Measurements from ENCODE around the gene ABCB10.
"Not testable (repeated sequence)": the region's sequence is repeated elsewhere in the genome, so short reads cannot be mapped to it uniquely, and the experiment has no call there.

ABCB10 gene

DNA sequence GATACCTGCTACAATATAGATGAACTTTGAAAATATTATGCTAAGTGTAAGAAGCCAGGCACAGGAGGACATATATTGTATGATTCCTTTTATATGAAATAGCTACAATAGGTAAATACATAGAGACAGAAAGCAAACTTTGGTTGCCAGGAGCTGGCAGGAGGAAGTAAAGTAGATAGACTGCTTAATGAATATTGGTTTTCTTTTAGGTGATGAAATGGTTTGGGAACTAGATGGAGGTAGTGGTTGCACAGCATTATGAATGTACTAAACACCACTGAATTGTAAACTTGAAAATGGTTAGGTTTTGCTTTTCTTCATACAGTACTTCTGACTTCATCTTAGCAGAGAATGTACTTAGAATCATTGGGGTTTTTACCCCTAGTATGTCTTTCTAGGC, 21.5 kb downstream of the ABCB10 start:
- Histone ChIP-seq H3K36me3 (ENCODE audit: control insufficient read depth in 2 of 2, insufficient read depth in 2 of 2, low read length in 2 of 2) (peaks cover 28 to 36% of the 10 kb centered on the region in 2 donors), H3K9ac (ENCODE audit: low read length in 2 of 2) (no peak overlapping the region), H3K9me3 (ENCODE audit: control insufficient read depth in 2 of 2, low read length in 2 of 2) (no peaks in the 10 kb centered on the region), H3K4me3 (ENCODE audit: low read length in 2 of 2) (no peak overlapping the region), H3K27ac (ENCODE audit: low read length) (no peak overlapping the region), H3K4me1 (ENCODE audit: control insufficient read depth, insufficient read depth, low read length) (no peaks in the 10 kb centered on the region), H3K27me3 (ENCODE audit: control insufficient read depth in 1 of 2, insufficient read depth in 2 of 2, low read length in 2 of 2) (no peaks in the 10 kb centered on the region)

DNA sequence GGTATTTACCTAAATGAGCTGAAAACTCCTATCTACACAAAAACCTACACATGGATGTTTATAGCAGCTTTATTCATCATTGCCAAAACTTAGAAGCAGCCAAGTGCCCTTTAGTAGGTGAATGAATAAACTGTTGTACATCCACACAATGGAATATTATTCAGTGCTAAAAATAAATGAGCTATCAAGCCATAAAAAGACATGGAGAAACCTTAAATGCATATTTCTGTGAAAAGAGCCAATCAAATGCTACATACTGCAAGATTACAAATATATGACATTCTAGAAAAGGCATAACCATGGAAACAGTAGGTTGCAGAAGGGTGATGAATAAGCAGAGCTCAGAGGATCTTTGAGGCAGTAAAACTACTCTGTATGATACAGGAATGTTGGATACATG, 23.3 kb downstream of the ABCB10 start:
- no peak overlapping the region for H3K4me3 ChIP-seq (ENCODE audit: low read length in 2 of 2)
- no peaks in the 10 kb centered on the region for H3K27me3 ChIP-seq (ENCODE audit: control insufficient read depth in 1 of 2, insufficient read depth in 2 of 2, low read length in 2 of 2)
- no peak overlapping the region for H3K27ac ChIP-seq (ENCODE audit: low read length)
- peaks cover 37 to 38% of the 10 kb centered on the region in 2 donors for H3K36me3 ChIP-seq (ENCODE audit: control insufficient read depth in 2 of 2, insufficient read depth in 2 of 2, low read length in 2 of 2)
- H3K4me1 ChIP-seq (ENCODE audit: control insufficient read depth, insufficient read depth, low read length): no peaks in the 10 kb centered on the region
- H3K9ac ChIP-seq (ENCODE audit: low read length in 2 of 2): no peak overlapping the region
- H3K9me3 ChIP-seq (ENCODE audit: control insufficient read depth in 2 of 2, low read length in 2 of 2): no peaks in the 10 kb centered on the region

DNA sequence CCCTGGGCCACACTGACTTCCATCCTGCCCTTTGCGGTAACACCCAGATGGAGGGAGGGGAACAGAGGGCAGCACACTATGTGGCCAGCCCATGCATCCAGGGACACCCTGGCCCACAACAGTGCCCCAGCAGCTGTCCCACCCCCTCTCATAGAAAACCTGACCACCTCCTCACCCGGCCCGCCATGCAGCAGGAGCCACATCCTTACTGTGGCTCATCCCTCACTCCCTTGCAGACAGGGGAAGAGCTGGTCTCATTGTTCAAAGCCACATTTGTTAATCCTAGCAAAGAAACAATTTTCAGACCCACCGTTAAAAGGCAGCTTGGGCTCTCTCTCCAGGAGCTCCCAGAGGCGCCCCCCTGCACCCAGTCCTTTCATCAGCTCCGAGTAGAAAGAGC, 27.2 kb downstream of the ABCB10 start:
- no peak overlapping the region for H3K9ac ChIP-seq (ENCODE audit: low read length in 2 of 2)
- H3K9me3 ChIP-seq (ENCODE audit: control insufficient read depth in 2 of 2, low read length in 2 of 2): no peaks in the 10 kb centered on the region
- no peaks in the 10 kb centered on the region for H3K4me1 ChIP-seq (ENCODE audit: control insufficient read depth, insufficient read depth, low read length)
- H3K36me3 ChIP-seq (ENCODE audit: control insufficient read depth in 2 of 2, insufficient read depth in 2 of 2, low read length in 2 of 2): peaks cover 29 to 34% of the 10 kb centered on the region in 2 donors
- no peak overlapping the region for H3K27ac ChIP-seq (ENCODE audit: low read length)
- H3K4me3 ChIP-seq (ENCODE audit: low read length in 2 of 2): no peak overlapping the region
- H3K27me3 ChIP-seq (ENCODE audit: control insufficient read depth in 1 of 2, insufficient read depth in 2 of 2, low read length in 2 of 2): no peaks in the 10 kb centered on the region

DNA sequence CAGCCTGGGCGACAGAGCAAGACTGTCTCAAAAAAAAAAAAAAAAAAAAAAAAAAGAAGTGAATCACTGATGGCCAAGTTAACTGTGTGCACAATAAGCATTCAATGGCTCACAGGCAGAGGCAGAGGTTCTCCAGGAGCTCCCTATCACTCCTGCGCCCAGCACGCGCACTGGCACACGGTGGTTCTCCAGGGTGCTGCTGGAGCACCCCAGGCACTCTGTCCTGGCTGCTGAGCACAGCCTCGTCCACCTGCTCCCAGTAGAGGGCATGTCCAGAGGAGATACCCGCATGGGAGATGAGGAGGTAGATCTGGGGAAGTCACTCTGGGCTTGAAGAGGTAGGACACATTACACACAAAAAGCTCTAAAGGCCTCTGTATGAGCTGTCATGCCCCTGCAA, 28.9 kb downstream of the ABCB10 start:
- H3K27me3 ChIP-seq (ENCODE audit: control insufficient read depth in 1 of 2, insufficient read depth in 2 of 2, low read length in 2 of 2): no peaks in the 10 kb centered on the region
- no peaks in the 10 kb centered on the region for H3K4me1 ChIP-seq (ENCODE audit: control insufficient read depth, insufficient read depth, low read length)
- H3K9ac ChIP-seq (ENCODE audit: low read length in 2 of 2): no peak overlapping the region
- no peak overlapping the region for H3K27ac ChIP-seq (ENCODE audit: low read length)
- H3K4me3 ChIP-seq (ENCODE audit: low read length in 2 of 2): no peak overlapping the region
- peaks cover 34 to 39% of the 10 kb centered on the region in 2 donors for H3K36me3 ChIP-seq (ENCODE audit: control insufficient read depth in 2 of 2, insufficient read depth in 2 of 2, low read length in 2 of 2)
- H3K9me3 ChIP-seq (ENCODE audit: control insufficient read depth in 2 of 2, low read length in 2 of 2): no peaks in the 10 kb centered on the region

DNA sequence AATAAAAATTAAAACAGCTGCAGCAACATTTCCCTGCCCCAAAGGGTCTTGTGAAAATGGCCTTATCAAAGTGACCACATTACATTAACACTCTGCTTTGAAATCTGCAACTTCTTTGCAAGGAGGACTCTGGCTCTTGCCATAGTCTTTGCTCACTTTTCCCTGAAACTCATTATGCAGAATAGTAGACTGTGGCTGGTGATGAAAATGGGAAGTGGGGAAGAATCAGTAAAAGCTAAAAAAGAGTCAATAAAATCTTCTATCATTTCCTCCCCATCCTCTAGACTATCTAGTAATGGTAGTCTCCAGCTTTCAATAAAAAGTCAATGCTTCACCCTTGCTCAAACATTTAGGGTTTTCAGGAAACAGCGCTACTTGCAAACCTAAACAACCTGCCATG, 31.8 kb downstream of the ABCB10 start:
- Histone ChIP-seq H3K9me3 (ENCODE audit: control insufficient read depth in 2 of 2, low read length in 2 of 2) (no peaks in the 10 kb centered on the region), H3K4me1 (ENCODE audit: control insufficient read depth, insufficient read depth, low read length) (peaks cover 7% of the 10 kb centered on the region), H3K4me3 (ENCODE audit: low read length in 2 of 2) (no peak overlapping the region), H3K27ac (ENCODE audit: low read length) (peak overlapping the region; percentile 2), H3K36me3 (ENCODE audit: control insufficient read depth in 2 of 2, insufficient read depth in 2 of 2, low read length in 2 of 2) (peaks cover 46 to 54% of the 10 kb centered on the region in 2 donors), H3K9ac (ENCODE audit: low read length in 2 of 2) (no peak overlapping the region), H3K27me3 (ENCODE audit: control insufficient read depth in 1 of 2, insufficient read depth in 2 of 2, low read length in 2 of 2) (no peaks in the 10 kb centered on the region)

DNA sequence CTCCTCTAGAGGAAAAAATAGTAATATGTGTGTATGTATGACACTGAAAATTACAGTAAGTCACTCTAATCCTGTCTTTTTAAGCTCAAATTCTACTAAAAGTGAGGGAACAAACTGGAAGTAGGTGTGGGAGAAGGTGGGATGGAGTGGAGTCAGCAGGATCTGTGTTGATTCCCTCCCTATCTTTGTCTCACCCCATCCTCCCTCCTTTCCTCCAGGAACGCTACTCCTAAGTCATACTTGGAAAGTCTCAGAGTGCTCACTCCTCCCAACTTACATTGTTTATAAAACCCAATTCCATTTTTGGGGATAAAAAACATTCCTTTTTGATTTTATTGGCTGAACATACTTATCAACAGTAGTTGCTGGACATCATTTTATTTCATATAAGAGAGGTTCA, 35.5 kb downstream of the ABCB10 start:
- Histone ChIP-seq H3K4me3 (ENCODE audit: low read length in 2 of 2) (no peak overlapping the region), H3K36me3 (ENCODE audit: control insufficient read depth in 2 of 2, insufficient read depth in 2 of 2, low read length in 2 of 2) (peaks cover 43 to 46% of the 10 kb centered on the region in 2 donors), H3K27ac (ENCODE audit: low read length) (no peak overlapping the region), H3K9ac (ENCODE audit: low read length in 2 of 2) (peak overlapping the region in 1 of 2 donors; percentile 51), H3K27me3 (ENCODE audit: control insufficient read depth in 1 of 2, insufficient read depth in 2 of 2, low read length in 2 of 2) (no peaks in the 10 kb centered on the region), H3K9me3 (ENCODE audit: control insufficient read depth in 2 of 2, low read length in 2 of 2) (no peaks in the 10 kb centered on the region), H3K4me1 (ENCODE audit: control insufficient read depth, insufficient read depth, low read length) (peaks cover 7% of the 10 kb centered on the region)

DNA sequence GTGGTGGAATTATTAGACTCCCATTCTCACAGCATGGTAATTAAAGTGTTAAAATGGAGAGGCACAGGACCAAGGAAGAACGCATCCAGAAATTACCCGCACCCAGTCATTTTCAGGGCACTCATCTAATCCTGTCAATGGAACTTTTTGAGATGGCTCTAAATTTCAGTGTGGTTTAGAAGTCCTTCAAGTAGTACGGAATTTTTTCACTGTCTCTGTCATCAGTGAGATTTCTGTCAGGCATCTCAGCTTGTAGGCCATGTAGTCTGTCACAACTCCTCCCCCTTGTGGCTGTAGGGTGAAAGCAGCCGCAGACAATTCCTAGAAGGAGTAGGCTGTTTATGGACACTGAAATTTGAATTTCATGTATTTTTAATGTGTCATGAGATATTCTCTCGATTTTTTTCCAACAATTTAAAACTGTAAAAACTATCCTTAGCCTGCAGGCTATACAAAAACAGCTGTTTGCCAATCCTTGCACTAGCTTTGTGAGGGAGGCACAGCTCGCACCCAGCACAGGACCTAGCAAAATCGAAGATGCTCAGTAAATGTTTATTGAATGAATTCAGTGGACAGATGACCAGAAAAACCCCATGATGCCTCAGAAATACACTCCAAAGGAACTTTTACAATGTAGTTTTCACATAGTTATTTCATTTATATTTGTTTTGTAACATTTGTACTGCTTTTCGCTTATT, 43.8 kb downstream of the ABCB10 start:
- Histone ChIP-seq H3K4me1 (ENCODE audit: control insufficient read depth, insufficient read depth, low read length) (peaks cover 3% of the 10 kb centered on the region), H3K4me3 (ENCODE audit: low read length in 2 of 2) (no peak overlapping the region), H3K36me3 (ENCODE audit: control insufficient read depth in 2 of 2, insufficient read depth in 2 of 2, low read length in 2 of 2) (peaks cover 4 to 10% of the 10 kb centered on the region in 2 donors), H3K27ac (ENCODE audit: low read length) (no peak overlapping the region), H3K9ac (ENCODE audit: low read length in 2 of 2) (peak overlapping the region in 1 of 2 donors; percentile 42), H3K9me3 (ENCODE audit: control insufficient read depth in 2 of 2, low read length in 2 of 2) (no peaks in the 10 kb centered on the region), H3K27me3 (ENCODE audit: control insufficient read depth in 1 of 2, insufficient read depth in 2 of 2, low read length in 2 of 2) (no peaks in the 10 kb centered on the region)

DNA sequence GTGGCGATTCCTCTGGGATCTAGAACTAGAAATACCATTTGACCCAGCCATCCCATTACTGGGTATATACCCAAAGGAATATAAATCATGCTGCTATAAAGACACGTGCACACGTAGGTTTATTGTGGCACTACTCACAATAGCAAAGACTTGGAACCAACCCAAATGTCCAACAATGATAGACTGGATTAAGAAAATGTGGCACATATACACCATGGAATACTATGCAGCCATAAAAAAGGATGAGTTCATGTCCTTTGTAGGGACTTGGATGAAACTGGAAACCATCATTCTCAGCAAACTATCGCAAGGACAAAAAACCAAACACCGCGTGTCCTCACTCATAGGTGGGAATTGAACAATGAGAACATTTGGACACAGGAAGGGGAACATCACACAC, 46.9 kb downstream of the ABCB10 start:
- not testable (repeated sequence) for H3K27ac ChIP-seq (ENCODE audit: low read length); H3K9ac ChIP-seq (ENCODE audit: low read length in 2 of 2); H3K36me3 ChIP-seq (ENCODE audit: control insufficient read depth in 2 of 2, insufficient read depth in 2 of 2, low read length in 2 of 2); H3K4me3 ChIP-seq (ENCODE audit: low read length in 2 of 2); H3K27me3 ChIP-seq (ENCODE audit: control insufficient read depth in 1 of 2, insufficient read depth in 2 of 2, low read length in 2 of 2); H3K9me3 ChIP-seq (ENCODE audit: control insufficient read depth in 2 of 2, low read length in 2 of 2)
- H3K4me1 ChIP-seq (ENCODE audit: control insufficient read depth, insufficient read depth, low read length): peaks cover 14% of the 10 kb centered on the region

DNA sequence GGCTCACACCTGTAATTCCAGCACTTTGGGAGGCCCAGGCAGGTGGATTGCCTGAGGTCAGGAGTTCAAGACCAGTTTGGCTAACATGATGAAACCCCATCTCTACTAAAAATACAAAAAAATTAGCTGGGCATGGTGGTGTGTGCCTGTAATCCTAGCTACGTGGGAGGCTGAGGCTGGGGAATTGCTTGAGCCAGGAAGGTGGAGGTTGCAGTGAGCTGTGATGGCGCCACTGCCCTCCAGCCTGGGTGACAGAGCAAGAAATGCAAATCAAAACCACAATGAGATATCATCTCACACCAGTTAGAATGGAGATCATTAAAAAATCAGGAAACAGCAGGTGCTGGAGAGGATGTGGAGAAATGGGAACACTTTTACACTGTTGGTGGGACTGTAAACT, 47.3 kb downstream of the ABCB10 start:
- not testable (repeated sequence) for H3K9ac ChIP-seq (ENCODE audit: low read length in 2 of 2)

DNA sequence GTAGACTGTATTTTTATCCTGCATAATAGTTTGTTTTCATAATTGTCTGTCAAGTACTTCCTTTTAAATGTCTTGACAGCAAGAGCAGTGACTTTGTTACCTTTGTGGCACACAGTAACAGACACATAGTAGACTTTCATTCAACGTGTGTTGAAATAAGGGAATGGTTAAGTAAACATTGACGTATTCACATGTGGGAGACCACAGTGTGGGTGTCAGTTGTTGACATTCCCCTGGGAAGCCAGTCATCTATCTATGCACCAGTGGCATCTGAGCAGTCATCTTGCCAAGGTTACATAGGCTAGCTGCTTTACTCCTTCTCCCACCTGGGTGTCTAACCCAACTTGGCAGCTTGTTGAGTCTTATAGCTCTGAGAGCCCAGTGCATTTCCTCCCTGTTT, 48.9 kb downstream of the ABCB10 start:
- peaks cover 2 to 3% of the 10 kb centered on the region in 2 donors for H3K36me3 ChIP-seq (ENCODE audit: control insufficient read depth in 2 of 2, insufficient read depth in 2 of 2, low read length in 2 of 2)
- H3K9me3 ChIP-seq (ENCODE audit: control insufficient read depth in 2 of 2, low read length in 2 of 2): no peaks in the 10 kb centered on the region
- no peak overlapping the region for H3K9ac ChIP-seq (ENCODE audit: low read length in 2 of 2)
- peaks cover 14% of the 10 kb centered on the region for H3K4me1 ChIP-seq (ENCODE audit: control insufficient read depth, insufficient read depth, low read length)
- H3K27me3 ChIP-seq (ENCODE audit: control insufficient read depth in 1 of 2, insufficient read depth in 2 of 2, low read length in 2 of 2): no peaks in the 10 kb centered on the region
- H3K4me3 ChIP-seq (ENCODE audit: low read length in 2 of 2): peak overlapping the region in 1 of 2 donors; percentile 29
- no peak overlapping the region for H3K27ac ChIP-seq (ENCODE audit: low read length)

More for the DNA sequence above, 47.3 kb downstream of the ABCB10 start:
- peaks cover 14% of the 10 kb centered on the region for H3K4me1 ChIP-seq (ENCODE audit: control insufficient read depth, insufficient read depth, low read length)
- not testable (repeated sequence) for H3K4me3 ChIP-seq (ENCODE audit: low read length in 2 of 2); H3K9me3 ChIP-seq (ENCODE audit: control insufficient read depth in 2 of 2, low read length in 2 of 2); H3K27me3 ChIP-seq (ENCODE audit: control insufficient read depth in 1 of 2, insufficient read depth in 2 of 2, low read length in 2 of 2); H3K27ac ChIP-seq (ENCODE audit: low read length); H3K36me3 ChIP-seq (ENCODE audit: control insufficient read depth in 2 of 2, insufficient read depth in 2 of 2, low read length in 2 of 2)

DNA sequence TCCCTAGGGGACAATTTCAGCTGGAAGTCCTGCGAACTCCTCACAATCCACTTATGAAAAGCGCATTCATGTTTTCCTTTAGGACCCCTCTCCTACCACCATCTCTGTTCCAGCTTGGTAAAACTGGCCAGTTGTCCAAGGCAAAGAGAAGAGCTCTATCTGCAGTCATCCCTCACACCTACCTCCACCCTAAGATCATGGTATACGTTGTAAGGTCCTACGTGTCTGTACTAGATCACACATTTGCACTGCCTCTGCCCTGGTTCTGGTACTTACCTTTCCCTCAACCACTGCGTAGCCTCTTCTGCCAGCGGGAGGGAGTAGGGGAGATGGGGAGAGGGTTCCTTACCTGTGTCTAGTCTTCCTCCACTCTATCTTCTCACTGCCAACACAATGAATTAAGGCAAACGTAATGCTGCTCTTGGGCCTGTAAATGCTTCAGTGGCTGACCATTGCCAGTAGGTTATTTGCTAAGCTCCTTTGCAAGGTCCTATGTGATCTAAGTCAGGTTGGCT, 49.6 kb downstream of the ABCB10 start:
- Histone ChIP-seq H3K27me3 (ENCODE audit: control insufficient read depth in 1 of 2, insufficient read depth in 2 of 2, low read length in 2 of 2) (no peaks in the 10 kb centered on the region), H3K36me3 (ENCODE audit: control insufficient read depth in 2 of 2, insufficient read depth in 2 of 2, low read length in 2 of 2) (peaks cover 2 to 5% of the 10 kb centered on the region in 2 donors), H3K9ac (ENCODE audit: low read length in 2 of 2) (peak overlapping the region; percentile 97 to 98), H3K9me3 (ENCODE audit: control insufficient read depth in 2 of 2, low read length in 2 of 2) (no peaks in the 10 kb centered on the region), H3K4me3 (ENCODE audit: low read length in 2 of 2) (peak overlapping the region; percentile 73 to 95), H3K4me1 (ENCODE audit: control insufficient read depth, insufficient read depth, low read length) (peaks cover 11% of the 10 kb centered on the region), H3K27ac (ENCODE audit: low read length) (peak overlapping the region; percentile 96)

All from stomach smooth muscle (tissue), 2 donors.